HG03469 (cell line): ENCODE results near the gene APLF.
"Not testable (repeated sequence)": the region's sequence is repeated elsewhere in the genome, so short reads cannot be mapped to it uniquely, and the experiment has no call there.

Experiments used
- ATAC-seq: cut with Tn5 transposase; IDR thresholded peaks from one replicate; pipeline ENCODE4 v1.9.1; 2021; ENCODE audit warnings: mild to moderate bottlenecking, moderate library complexity, moderate number of reproducible peaks; ENCODE audit not compliant: unreplicated experiment

The APLF gene

DNA sequence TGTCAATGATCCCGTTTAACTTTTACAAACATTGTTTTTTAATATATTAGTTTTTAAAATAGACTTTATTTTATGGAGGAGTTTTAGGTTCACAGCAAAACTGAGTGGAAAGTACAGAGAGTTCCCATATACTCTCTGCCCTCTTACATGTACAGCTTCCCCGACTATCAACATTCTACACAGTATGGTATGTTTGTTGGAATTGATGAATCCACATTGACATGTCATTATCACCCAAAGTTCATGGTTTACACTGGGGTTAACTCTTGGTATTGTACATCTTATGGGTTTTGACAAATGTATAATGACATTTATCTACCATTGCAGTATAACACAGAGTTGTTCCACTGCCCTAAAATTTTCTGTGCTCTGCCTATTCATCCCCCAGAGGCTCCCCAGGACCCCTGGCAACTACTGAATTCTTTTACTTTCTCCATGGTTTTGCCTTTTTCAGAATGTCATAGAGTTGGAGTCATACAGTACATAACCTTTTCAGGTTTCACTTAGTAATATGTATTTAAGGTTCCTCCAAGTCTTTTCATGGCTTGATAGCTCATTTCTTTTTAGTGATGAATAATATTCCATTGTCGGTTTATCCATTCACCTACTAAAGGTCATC is 5.5 kb downstream of the APLF start:
- no peak for ATAC-seq

DNA sequence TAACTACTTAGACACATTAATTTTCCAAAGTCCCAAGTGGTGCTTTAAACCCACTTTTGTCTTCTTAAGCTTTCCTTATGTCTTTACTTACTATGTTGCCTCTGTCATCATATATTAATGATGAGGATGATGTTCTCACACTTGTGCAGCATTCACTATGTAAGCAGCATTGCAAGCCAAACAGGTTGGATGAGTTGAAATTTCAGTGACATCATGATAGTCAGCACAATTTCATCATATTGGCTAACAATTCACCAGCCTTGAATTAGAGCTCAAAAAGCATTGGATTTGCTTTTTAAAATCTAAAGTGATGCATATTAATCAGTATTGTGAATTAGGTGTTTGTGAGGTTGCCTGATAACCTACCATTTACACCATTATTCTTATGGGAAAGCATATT is 7.7 kb downstream of the APLF start:
- ATAC-seq, result no peak

DNA sequence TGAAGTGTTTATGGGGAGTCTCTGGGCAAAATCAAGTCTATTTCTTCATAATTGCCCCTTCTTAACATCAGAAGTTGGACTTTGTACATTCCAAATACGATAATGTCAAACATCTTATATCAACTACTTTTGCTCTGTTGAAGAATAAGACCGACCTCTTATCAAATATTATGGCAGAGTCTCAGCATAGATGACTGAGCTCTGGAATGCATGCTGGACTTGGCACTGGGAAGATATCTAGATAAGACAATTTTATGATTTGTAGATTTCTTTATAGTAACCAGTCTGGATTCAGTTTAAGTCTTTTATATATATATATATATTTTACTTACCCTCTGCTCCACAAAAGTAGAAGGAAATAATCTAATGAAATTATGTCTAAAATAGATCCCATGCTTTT is 8.2 kb downstream of the APLF start:
- ATAC-seq, result no peak

DNA sequence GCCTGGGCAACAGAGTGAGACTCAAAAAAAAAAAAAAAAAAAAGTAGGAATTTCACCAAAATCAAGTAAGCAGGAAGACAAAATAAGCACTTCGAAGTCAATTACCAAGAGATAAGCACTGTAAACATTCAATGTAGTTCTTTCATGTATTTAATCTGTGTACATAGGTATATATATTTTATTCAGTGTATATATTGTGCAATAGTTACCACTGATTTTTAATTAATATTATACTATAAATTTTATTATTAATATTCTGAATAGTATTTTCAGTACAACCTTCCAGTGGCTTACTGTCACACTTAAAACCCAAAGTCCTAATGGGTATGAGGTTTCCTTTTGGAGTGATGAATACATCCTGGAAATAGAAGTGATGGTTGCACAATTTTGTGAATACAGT is 9.1 kb downstream of the APLF start:
- no peak for ATAC-seq

DNA sequence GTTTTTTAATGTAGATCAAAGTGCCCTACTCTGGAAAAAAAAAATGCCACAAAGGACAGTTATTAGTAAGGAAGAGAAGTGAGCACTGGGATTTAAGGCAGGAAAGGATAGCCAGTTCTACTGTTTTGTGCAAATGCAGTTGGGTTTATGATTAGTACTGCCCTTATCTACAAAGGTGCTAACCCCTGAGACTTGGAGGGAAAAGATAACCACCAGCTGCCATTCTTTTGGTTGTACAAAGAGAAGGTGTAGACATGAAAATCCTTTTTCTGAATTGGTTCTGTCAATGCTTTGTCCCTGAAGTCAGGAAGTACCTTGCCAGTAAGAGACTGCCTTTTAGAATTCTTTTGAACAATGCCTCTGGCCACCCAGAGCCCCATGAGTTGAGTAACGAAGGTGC is 11.3 kb downstream of the APLF start:
- ATAC-seq, result no peak

DNA sequence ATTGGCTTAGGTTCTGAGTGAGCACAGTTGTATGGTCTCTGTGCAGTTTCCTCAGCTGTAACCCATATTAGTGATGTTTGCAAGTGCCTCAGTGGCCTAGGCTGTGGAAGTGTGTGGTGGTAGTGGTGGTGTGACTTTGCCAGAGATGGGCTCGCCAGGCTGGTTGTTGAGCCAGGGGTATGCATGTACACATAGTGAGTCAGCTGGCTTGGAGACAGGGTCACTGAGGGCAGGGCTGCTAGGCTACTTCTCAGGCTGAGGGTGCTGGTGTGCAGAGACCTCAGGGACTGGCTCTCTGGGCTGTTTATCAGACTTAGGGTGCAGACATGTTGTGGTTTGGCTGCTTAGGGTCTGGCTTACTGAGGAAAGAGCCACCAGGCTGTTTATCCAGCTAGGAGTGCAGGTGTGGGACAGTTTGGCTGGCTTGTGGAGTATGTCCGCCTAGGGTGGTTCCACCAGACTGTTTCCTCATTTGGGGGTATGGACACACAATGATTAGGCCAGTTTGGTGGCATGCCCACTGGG is 15.0 kb downstream of the APLF start:
- ATAC-seq, result no peak

DNA sequence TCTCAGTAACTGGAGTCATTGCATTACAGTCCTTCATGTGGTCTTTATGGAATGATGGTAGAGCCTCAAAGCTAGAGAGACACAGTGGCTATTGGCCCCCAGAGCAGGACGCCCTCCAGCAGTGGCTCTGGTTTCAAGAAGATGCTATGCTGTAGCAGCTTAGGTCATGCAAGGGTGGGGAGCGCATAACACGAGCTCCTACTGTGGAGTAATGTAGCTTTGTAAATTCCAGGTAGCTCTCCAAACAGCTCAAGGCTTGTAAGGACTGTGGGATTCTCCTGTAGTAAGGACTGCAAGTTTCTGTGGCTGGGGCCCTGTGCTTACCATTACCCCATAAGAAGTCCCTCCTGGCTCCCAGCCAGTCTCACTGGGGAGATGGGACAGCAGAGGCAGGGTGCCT is 15.6 kb downstream of the APLF start:
- no peak for ATAC-seq

DNA sequence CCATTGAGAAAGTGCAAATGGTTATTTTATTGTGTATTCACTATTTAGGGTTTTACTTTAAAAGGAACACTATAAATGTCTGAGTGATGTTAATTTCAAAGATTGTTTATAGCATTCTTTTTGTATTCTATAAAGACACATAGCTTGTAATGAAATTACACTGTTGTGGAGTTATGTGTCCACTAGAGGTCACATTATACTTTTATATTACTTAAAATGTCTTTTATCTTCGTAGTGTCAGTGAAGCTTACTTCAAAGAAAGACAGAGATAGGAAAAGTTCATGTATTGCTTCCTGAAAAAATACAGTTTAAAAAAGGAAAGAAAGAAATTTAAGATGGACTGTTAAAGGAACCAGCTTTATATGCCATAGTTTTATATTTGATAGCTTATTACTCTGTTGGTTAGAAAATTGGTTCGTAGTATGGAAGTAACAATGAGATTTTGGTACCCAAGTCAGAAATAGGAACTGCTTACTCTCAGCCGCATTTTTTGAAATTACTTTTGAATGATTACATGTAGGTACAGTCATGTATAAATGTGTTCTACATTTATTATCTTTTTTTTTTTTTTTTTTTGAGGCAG is 20.5 kb downstream of the APLF start:
- ATAC-seq, result no peak

DNA sequence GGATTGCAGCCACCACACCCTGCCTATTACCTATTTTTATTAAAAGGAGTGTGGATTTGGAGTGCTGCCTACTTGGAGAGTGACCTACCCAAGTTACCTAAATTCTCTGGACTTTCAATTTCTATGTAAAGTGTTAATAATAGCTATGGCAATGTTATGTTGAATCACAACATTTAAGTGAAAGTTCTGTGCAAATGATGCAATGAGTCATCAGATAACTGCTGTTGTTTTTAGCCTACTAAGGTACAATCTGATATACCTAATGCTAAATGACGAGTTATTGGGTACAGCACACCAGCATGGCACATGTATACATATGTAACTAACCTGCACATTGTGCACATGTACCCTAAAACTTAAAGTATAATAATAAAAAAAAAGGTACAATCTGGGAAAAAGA is 21.2 kb downstream of the APLF start:
- not testable (repeated sequence) for ATAC-seq

DNA sequence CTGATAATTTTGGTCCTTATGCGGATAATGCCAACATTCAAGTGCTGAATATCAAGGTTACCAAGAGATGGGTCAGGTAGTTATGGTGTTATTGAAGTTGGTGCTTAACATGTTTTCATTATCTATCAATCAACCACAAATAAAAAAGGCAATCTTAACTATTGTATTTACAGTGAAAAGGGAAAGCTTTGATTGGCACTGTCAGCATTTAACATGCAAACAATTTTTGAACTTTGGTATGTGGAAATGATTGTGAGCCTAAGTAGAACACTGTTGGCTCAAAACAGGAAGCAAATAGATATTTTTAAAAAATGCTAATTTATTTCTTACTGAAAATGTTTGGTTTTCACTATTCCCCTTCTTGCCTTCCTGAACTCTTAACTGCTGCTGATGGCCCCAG is 21.9 kb downstream of the APLF start:
- ATAC-seq, result no peak

DNA sequence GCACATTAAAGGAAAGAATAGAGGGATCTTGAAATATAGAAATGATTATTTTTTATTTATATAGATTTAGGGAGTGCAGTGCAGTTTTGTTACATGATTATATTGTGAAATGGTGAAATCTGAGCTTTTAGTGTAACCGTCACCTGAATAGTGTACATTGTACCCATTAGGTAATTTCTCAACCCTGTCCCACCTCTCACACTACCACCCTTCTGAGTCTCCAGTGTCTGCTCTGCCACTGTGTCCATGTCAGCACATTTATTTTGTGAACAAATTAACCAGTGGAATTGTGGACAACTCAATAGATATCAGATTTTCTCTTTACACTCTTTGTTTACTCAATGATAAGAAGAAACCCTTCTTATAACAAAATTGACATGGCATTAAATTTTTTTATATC is 24.2 kb downstream of the APLF start:
- no peak for ATAC-seq

DNA sequence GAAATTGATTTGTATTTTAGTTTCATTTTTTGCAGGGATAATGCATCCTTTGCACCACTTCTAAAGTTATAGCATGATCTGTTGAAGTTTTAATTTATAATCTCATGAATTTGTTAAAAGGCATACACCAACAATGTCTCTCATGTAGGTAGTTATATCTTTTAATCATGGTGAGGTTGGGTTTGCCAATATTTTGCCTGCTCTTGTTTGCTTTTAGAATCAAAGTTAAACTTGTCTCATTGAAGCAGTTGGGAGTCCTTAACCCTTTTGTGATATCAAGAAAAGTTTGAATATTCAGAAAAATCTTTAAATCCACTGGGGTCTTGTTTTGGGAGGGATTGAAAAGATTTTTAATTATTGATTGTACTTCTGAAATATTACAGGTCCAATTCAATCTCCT is 31.7 kb downstream of the APLF start:
- ATAC-seq, result no peak

DNA sequence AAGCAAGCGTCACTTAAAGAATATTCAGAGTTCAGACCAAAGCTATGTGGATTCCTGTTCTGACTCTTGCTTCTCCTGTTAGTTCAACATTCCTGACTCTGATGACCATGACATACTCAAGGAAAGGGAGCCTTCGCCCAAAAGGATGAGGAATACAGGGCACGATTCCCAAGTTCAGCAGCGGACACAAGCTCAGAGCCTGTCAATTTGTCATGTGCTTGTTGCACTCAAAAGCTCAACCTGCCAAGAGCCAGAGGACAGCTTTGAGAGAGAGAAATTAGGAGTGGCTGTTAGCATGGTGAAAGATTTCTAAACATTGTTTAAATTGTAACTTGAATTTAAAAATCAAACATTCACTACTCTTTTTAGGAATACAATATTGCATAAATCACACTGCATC is 33.3 kb downstream of the APLF start:
- ATAC-seq, result no peak

DNA sequence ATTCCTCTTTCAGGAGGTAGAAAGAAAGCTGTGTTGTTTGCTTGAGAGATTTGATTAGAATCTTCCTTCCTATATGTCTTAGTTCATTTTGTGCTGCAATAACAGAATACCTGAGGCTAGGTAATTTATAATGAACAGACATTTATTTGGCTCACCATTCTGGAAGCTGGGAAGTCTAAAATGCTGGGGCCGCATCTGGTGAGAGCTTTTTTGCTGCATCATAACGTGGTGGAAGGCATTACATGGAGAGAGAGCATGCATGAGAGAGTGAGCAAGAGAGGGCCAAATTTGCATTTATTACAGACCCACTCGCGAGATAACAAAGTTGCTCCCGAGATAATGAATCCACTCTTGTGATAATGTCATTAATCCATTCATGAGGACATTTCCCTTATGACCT is 34.4 kb downstream of the APLF start:
- ATAC-seq, result no peak

DNA sequence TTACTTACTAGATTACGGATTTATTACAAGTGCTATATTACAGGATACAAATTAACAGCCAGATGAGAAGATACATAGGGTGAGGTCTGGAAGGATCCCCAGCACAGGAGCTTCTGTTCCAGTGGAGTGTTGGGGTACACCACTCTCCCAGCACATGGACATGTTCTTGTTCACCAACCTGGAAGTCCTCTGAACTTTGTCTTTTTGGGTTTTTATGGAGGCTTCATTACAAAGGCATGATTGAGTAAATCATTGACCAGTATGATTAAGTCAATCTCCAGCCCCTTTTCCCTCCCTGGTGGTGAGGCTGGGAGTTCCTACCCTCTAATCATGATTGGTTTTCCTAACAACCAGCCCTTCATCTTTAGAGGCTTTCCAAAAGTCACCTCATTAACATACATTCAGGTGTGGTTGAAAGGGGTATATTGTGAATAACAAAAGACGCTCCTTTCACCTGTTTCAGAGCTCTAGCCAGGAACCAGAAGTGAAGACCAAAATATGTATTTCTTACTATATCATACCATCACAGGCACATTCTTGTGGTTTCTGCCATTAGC is 38.3 kb downstream of the APLF start:
- no peak for ATAC-seq

DNA sequence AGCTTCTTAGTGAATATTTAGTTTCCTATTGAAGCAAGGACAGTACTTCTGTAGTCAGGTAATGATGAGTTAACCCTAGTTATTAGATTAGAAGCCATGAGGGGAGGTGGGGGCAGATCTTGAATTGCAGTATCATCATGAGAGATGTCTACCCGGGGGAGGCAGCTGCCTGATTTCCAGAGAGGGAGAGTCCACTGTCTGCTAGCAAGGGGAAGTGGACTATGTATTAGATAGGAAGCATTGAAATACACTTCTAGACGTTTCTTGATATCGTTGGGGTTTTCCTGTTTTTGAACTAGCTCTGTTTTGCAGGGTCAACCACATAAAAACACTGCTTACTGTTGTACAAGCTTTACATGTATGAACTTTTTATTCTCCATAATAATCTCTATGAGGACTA is 38.8 kb downstream of the APLF start:
- ATAC-seq, result no peak

DNA sequence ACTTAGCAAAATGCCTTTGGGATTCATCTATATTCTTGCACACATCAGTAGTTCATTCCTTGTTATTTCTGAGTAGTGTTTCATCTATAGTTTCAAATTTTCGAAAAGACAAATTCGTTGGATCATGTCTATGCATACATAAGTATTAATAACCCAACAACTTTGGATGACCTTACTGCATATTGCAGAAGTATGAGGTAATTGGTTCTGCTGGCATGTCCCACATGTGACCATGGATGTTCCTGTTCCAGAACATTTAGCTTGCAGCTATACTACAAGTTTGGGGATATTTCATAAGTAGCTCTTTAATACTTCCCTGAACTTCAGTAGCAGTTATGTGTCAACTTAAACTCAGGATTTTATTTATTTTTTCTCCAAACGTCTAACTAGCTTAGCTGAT is 44.9 kb downstream of the APLF start:
- ATAC-seq, result no peak

DNA sequence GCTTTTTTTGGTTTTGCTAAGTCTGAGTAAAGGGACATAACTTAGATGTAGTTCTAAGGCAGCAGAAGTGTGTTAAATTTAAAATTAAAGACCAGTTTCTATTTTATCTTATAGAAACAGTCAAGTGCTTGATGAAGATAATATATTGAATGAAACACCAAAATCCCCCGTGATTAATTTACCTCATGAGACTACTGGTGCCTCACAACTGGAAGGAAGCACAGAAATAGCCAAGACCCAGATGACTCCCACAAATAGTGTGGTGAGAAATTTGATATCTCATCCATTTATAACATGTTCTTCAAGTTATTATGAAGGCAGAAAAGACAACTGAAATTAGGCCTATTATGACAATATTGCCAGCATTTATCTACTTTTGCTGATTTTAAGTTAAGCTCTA is 45.6 kb downstream of the APLF start:
- ATAC-seq, result no peak

DNA sequence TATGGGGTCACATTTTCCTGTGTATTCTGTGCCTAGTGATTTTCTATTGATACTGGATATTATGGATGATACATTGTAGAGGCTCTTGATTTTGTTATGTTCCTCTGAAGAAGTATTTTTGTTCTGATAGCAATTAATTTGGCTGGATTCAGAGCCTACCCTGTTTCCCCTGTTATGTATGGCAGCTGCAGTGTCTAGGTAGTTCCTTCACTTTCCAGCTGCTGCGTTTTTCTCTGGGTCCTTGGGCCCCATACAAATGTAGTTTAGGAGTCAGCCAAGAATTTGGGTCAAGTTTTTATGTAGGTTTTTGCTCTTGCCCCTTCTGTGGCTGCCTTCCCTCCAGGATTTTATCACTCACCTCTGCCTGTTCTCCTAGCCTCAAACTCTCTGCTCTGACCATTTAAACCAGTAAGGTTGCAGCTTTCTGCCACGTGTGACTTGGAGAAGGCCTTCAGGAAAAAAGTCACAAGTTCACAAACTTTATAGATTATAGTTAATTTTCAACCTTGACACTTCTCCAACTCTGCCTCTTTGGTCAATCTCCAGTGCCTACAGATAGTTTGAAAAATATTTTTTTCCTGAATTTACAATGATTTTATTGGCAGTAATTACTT is 47.0 kb downstream of the APLF start:
- no peak for ATAC-seq

DNA sequence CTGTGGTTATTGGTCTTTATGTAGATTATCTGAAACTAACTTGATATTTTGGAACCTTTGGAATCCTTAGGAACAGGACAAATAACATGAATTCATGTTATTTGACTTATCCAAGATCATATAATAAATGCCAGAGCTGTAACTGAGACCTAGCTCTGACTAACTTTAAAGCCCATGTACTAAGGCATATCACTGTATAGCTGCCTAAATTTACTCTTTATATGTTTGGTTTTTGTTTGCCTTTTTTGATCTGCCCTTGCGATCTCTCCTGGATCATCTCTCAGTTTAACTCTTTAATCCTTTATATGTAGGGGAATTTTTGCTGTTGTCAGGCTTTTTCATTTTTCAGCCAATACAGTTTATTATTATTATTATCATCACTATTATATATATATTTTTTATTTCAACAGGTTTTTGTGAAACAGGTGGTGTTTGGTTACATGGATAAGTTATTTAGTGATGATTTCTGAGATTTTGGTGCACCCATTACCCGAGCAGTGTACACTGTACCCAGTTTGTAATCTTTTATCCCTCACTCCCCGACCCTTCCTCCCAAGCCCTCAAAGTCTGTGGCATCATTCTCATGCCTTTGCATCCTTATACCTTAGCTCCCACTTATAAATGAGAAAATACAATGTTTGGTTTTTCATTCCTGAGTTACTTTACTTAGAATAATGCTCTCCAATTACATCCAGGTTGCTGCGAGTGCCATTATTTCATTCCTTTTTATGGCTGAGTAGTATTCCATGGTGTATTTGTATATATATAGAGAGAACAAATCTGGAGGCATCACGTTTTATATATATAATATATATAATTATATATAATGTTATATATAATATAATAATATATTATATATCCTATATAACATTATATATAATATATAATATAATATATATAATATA is 48.9 kb downstream of the APLF start:
- no peak for ATAC-seq

DNA sequence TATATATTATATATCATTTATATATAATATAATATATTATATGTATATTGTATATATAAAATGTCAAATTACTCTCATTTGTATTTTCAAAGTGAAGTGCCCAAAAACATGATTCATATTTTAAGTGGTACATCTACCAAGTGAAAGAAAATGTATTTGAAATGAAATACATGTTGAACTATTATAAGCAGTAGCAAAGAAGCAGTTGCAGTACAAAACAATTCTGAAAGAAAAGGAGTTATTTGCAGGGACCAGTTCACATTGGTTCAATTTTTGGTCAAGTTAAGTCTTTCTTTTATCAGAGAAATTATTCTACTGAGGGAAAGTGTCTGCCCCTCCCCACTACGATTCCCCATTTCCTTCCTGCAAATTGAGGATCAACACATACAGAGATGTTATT is 51.9 kb downstream of the APLF start:
- ATAC-seq, result no peak
